Stimulated activated CD4-positive, alpha-beta T cell treated with anti-CD3 and anti-CD28 coated beads, Interleukin-1b, Interleukin-23, amount 100 ng/mL, for 24 hours (primary cell): Measurements from ENCODE around the gene HBQ1.
"Not testable (repeated sequence)": the region's sequence is repeated elsewhere in the genome, so short reads cannot be mapped to it uniquely, and the experiment has no call there.

ENCODE experiments used
- DNase-seq, 4 experiments: peaks; one replicate each; pipeline ENCODE4 v3.0.0-alpha.2; 2020; ENCODE audit warnings: low read depth in 4 of 4, low spot score in 1 of 4

HBQ1 gene

DNA sequence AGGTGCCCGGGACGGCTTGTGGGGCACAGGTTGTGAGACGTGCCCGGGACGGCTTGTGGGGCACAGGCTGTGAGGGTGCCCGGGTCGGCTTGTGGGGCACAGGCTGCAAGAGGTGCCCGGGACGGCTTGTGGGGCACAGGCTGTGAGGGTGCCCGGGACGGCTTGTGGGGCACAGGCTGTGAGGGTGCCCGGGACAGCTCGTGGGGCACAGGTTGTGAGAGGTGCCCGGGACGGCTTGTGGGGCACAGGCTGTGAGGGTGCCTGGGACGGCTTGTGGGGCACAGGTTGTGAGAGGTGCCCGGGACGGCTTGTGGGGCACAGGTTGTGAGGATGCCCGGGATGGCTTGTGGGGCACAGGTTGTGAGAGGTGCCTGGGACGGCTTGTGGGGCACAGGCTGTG is 20.0 kb upstream of the HBQ1 start:
- not testable (repeated sequence) for DNase-seq

DNA sequence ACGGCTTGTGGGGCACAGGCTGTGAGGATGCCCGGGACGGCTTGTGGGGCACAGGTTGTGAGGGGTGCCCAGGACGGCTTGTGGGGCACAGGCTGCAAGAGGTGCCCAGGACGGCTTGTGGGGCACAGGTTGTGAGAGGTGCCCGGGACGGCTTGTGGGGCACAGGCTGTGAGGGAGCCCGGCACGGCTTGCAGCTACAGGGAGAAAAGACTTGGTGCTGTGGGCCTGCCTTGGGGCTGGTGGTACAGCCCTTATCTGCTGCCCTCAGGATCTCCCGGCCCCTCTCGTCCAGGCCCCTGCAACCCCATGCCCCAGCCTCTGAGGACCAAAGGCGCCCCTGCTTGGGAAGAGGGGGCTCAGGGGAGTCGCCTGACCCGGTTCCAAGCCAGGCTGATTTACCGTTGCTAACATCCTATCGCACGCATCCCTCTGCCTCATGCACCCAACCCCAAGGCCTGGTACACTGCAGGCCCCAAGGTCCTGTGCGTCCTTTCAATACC is 19.5 kb upstream of the HBQ1 start:
- no peak for DNase-seq

DNA sequence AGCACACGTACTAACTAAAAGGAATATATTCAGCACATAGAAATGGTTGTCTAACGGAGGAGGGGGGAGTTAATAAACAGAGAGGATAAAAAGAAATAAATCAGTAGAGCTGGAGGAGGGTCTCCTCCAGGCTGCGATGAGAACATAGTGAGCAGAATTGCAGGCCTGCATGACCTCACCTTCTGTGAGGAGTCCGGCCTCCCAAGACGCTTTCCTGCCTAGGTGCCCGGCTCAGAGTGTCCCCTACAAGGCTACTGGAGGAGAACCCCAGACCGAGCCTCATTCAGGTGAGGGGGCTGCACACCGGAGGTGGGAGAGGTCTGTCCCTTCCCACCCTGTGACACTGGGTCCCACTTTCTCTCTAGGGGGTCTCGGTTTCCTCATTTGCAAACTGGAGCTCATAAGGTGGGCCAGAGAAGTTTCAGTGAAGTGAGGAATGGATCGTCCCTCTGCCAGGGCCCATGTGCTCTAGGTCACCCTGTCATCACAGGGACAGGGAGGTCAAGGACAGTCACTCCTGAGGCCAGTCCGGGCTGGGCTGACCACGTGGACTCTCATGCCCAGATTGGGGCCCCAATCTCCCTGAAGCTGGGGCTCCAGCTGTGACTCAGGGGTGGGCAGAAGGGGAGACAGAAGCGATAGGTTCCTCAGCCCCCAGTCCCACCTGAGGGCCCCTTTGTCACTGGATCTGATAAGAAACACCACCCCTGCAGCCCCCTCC is 17.8 kb upstream of the HBQ1 start:
- DNase-seq = no peak

DNA sequence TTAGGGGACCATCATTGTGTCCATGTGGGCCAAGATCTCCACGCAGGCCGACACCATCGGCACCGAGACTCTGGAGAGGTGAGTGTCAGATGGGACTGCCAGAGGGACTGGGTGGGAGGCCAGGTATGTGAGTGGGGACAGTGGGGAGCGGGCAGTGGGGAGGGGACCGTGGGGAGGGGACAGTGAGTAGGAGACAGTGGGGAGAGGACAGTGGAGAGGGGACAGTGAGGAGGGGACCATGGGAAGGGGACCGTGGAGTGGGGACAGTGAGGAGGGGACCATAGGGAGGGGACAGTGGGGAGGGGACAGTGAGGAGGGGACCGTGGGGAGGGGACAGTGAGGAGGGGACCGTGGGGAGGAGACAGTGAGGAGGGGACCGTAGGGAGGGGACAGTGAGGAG is 17.1 kb upstream of the HBQ1 start:
- not testable (repeated sequence) for DNase-seq

DNA sequence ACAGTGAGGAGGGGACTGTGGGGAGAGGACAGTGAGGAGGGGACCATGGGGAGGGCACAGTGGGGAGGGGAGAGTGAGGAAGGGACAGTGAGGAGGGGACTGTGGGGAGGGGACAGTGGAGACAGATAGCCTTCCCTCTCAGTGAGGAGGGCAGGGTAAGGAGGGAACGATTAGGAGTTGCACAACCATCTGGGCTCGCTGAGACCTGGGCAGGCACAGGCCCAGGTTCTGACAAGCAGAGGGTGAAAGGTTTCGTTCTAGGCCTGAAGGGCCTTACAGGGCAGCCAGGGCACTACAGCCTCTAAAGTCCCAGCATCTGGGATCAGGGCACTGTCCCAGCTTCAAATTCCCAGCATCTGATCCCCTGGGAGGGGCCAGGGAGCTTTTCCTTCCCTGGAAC is 16.6 kb upstream of the HBQ1 start:
- not testable (repeated sequence) for DNase-seq

DNA sequence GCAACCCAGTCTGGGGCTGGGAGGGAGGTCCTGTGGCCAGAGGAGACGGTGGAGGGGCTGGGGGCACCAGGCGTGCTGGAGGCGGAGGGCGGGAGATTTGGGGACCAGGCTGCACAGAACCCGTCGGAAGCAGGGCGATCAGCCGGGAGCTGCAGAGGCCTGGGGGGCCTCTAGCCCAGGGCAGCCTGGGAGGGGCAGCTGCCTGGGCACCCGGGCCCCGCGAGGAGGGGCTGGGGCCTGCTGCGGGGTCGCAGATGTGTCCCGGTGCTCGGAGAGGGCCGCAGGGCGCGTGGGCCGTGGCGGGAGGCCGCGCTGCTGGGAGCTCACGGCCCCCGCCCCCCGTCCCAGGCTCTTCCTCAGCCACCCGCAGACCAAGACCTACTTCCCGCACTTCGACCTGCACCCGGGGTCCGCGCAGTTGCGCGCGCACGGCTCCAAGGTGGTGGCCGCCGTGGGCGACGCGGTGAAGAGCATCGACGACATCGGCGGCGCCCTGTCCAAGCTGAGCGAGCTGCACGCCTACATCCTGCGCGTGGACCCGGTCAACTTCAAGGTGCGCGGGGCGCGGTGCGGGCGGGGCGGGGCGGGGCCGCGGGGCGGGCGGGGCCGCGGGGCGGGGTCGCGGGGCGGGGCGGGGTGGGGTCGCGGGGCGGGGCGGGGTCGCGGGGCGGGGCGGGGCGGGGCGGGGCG is 16.0 kb upstream of the HBQ1 start:
- DNase-seq = not testable (repeated sequence)

DNA sequence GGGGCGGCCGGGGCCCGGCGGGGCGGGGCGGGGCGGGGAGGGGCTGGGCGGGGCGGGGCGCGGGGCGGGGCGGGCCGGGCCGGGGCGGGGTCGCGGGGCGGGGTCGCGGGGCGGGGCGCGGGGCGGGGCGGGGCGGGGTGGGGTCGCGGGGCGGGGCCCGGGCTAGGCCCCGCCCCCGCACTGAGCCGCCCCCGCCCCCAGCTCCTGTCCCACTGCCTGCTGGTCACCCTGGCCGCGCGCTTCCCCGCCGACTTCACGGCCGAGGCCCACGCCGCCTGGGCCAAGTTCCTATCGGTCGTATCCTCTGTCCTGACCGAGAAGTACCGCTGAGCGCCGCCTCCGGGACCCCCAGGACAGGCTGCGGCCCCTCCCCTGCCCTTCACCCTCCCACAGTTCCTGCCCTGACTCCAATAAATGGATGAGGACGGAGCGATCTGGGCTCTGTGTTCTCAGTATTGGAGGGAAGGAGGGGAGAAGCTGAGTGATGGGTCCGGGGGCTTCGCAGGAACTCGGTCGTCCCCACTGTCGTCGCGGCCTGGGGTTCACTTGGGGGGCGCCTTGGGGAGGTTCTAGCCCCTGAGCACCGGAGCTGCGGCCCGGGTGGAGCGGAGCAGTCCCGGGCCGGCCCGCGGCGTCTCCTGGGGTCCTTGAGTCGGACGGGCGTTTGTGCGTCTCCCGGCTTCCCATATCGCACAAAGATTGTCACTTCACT is 15.3 kb upstream of the HBQ1 start:
- DNase-seq = no peak

DNA sequence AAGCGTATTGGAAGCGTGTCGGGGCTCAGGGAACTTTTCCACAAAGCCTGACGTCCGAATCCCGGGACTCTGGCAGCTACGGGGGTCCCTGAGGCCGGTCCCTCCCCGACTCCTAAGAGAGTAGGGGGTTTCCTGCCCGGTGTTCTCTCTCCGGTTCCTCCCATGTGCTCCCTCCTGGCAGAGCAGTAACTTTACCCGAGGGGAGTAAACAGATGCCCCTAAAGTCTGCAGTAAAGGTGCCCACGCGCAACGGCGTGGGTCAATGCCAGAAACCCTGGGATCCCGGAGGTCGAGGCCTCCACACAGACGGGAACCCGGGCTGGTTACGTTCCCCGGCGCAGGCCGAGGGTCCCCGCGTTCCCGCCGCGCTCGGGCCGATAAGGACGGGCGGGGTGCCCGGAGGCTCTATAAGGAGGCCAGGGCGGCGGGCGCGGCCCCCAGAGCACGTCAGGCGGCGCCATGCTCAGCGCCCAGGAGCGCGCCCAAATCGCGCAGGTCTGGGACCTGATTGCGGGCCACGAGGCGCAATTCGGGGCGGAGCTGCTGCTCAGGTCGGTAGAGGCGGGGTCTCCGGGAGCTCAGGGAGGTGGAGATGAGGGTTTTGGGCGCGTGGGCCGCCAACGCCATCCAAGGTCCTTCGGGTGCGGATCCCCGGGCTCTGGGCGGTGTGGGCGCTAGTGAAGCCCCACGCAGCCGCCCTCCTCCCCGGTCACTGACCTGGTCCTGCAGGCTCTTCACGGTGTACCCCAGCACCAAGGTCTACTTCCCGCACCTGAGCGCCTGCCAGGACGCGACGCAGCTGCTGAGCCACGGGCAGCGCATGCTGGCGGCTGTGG is 14.5 kb upstream of the HBQ1 start, which contains the start of gene HBM:
TSS of gene HBM (plus strand) at position 440 of the 836 bp plus-strand sequence. CDS start at position 460, 20 bp downstream.
- no peak for DNase-seq

DNA sequence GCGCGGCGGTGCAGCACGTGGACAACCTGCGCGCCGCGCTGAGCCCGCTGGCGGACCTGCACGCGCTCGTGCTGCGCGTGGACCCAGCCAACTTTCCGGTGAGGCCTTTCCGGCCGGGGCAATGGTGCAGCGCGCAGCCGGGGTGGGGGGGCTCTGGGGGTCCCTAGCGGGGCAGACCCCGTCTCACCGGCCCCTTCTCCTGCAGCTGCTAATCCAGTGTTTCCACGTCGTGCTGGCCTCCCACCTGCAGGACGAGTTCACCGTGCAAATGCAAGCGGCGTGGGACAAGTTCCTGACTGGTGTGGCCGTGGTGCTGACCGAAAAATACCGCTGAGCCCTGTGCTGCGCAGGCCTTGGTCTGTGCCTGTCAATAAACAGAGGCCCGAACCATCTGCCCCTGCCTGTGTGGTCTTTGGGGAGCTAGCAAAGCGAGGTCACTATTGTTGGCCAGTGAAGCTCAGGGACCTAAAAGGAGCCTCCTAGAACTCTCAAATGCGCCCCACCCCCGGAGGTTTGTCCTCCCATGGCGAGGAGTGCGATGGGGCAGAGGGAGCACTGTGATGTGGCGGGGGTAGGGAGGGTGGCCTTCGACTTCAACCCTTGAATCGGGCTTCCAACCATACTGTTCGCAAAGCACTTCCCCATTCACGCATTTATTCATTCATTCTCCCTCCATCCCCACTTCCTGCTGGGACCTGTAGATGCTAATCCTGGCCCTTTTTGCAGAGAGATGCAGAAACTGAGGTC is 13.7 kb upstream of the HBQ1 start:
- DNase-seq = no peak

DNA sequence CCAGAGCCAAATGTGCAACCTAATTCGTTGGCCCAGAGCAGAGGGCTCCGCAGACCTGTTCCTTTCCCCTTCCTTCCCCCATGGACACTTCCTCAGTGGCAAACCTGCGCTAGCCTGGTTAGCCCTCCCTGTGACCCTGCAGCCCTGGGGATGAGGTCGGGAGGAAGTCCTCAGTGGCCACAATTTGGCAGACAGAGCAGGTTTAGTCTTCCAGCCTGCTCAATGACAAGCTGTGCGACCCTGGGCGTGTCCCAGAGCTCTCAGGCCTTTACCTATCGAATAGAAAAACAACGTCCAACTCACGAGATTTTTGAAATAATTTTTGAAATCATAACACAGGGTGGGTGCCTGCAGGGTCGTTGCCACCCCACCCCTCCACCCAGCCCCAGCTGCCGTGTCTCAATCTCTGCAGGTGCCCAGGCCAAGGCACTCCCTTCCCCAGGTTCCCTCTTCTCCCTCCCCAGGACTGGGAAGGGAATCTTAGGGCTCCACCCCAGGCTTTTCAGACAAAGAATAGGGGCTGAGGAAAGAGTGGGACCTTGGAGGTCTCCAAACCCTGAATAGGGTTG is 13.1 kb upstream of the HBQ1 start:
- no peak for DNase-seq

DNA sequence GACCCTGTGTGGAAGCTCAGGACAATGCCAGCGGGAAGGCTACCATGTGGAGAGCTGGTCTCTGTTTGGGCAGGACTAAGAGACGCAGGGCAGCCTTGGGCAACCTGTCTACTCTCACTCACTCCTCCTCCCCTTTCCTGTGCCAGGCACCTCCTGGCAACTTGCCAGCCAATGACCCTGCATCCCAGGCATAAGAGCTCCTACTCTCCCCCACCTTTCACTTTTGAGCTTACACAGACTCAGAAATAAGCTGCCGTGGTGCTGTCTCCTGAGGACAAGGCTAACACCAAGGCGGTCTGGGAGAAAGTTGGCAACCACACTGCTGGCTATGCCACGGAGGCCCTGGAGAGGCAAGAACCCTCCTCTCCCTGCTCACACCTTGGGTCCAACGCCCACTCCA is 11.8 kb upstream of the HBQ1 start:
- no peak for DNase-seq

DNA sequence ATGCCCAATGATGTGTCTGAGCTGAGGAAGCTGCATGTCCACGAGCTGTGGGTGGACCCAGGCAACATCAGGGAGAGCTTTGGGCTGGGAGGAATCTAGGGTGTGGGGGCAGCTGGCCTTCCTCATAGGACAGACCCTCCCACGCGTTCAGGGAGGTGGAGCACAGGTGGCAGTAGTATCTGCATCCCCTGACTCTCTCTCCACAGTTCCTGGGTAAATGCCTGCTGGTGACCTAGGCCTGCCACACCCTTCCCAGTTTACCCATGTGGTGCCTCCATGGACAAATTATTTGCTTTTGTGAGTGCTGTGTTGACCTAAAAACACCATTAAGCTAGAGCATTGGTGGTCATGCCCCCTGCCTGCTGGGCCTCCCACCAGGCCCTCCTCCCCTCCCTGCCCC is 11.2 kb upstream of the HBQ1 start:
- no peak for DNase-seq

DNA sequence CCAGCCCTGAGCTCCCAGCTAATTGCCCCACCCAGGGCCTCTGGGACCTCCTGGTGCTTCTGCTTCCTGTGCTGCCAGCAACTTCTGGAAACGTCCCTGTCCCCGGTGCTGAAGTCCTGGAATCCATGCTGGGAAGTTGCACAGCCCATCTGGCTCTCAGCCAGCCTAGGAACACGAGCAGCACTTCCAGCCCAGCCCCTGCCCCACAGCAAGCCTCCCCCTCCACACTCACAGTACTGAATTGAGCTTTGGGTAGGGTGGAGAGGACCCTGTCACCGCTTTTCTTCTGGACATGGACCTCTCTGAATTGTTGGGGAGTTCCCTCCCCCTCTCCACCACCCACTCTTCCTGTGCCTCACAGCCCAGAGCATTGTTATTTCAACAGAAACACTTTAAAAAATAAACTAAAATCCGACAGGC is 10.2 kb upstream of the HBQ1 start:
- not testable (repeated sequence) for DNase-seq

DNA sequence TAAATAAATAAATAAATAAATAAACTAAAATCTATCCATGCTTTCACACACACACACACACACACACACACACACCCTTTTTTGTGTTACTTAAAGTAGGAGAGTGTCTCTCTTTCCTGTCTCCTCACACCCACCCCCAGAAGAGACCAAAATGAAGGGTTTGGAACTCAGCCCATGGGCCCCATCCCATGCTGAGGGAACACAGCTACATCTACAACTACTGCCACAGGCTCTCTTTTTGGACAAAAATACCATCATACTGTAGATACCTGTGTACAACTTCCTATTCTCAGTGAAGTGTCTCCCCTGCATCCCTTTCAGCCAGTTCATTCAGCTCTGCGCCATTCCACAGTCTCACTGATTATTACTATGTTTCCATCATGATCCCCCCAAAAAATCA is 9.5 kb upstream of the HBQ1 start:
- DNase-seq = no peak

DNA sequence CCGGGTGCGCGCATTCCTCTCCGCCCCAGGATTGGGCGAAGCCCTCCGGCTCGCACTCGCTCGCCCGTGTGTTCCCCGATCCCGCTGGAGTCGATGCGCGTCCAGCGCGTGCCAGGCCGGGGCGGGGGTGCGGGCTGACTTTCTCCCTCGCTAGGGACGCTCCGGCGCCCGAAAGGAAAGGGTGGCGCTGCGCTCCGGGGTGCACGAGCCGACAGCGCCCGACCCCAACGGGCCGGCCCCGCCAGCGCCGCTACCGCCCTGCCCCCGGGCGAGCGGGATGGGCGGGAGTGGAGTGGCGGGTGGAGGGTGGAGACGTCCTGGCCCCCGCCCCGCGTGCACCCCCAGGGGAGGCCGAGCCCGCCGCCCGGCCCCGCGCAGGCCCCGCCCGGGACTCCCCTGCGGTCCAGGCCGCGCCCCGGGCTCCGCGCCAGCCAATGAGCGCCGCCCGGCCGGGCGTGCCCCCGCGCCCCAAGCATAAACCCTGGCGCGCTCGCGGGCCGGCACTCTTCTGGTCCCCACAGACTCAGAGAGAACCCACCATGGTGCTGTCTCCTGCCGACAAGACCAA is 7.8 kb upstream of the HBQ1 start, which contains the start of gene HBA2:
TSS of gene HBA2 (plus strand) at position 503 of the 568 bp plus-strand sequence. CDS start at position 540, 37 bp downstream.
- DNase-seq = not testable (repeated sequence)

DNA sequence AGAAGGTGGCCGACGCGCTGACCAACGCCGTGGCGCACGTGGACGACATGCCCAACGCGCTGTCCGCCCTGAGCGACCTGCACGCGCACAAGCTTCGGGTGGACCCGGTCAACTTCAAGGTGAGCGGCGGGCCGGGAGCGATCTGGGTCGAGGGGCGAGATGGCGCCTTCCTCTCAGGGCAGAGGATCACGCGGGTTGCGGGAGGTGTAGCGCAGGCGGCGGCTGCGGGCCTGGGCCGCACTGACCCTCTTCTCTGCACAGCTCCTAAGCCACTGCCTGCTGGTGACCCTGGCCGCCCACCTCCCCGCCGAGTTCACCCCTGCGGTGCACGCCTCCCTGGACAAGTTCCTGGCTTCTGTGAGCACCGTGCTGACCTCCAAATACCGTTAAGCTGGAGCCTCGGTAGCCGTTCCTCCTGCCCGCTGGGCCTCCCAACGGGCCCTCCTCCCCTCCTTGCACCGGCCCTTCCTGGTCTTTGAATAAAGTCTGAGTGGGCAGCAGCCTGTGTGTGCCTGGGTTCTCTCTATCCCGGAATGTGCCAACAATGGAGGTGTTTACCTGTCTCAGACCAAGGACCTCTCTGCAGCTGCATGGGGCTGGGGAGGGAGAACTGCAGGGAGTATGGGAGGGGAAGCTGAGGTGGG is 6.9 kb upstream of the HBQ1 start:
- not testable (repeated sequence) for DNase-seq

DNA sequence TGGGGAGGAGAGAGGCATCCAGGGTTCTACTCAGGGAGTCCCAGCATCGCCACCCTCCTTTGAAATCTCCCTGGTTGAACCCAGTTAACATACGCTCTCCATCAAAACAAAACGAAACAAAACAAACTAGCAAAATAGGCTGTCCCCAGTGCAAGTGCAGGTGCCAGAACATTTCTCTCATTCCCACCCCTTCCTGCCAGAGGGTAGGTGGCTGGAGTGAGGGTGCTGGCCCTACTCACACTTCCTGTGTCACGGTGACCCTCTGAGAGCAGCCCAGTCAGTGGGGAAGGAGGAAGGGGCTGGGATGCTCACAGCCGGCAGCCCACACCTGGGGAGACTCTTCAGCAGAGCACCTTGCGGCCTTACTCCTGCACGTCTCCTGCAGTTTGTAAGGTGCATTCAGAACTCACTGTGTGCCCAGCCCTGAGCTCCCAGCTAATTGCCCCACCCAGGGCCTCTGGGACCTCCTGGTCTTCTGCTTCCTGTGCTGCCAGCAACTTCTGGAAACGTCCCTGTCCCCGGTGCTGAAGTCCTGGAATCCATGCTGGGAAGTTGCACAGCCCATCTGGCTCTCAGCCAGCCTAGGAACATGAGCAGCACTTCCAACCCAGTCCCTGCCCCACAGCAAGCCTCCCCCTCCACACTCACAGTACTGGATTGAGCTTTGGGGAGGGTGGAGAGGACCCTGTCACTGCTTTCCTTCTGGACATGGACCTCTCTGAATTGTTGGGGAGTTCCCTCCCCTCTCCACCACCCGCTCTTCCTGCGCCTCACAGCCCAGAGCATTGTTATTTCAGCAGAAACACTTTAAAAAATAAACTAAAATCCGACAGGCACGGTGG is 6.1 kb upstream of the HBQ1 start:
- not testable (repeated sequence) for DNase-seq
